ENCODE results near the gene PEAR1.
A peak's percentile ranks its signal among the peaks of the same experiment; 100 is the strongest.

The PEAR1 gene

GRCh38 chr1:156881663-156882062 is 11.9 kb upstream of the PEAR1 start:
- no peak for DNase-seq (ENCODE audit: low read depth in 2 of 2)

GRCh38 chr1:156882543-156882942 is 11.0 kb upstream of the PEAR1 start:
- no peak for DNase-seq (ENCODE audit: low read depth in 2 of 2)

GRCh38 chr1:156883919-156884318 is 9.6 kb upstream of the PEAR1 start:
- no peak for DNase-seq (ENCODE audit: low read depth in 2 of 2)

GRCh38 chr1:156884560-156885184 is 8.8 kb upstream of the PEAR1 start:
- no peak for DNase-seq (ENCODE audit: low read depth in 2 of 2)

- no peak for DNase-seq (ENCODE audit: low read depth in 2 of 2)
These were observed 8.2 kb upstream of the PEAR1 start for GRCh38 chr1:156885314-156885713.

- DNase-seq (ENCODE audit: low read depth in 2 of 2), result no peak
These were observed 7.6 kb upstream of the PEAR1 start for GRCh38 chr1:156885880-156886355.

GRCh38 chr1:156886583-156887281 is 6.8 kb upstream of the PEAR1 start:
- no peak for DNase-seq (ENCODE audit: low read depth in 2 of 2)

GRCh38 chr1:156887317-156887716 is 6.2 kb upstream of the PEAR1 start:
- DNase-seq (ENCODE audit: low read depth in 2 of 2), result no peak

- no peak for DNase-seq (ENCODE audit: low read depth in 2 of 2)
These were observed 5.8 kb upstream of the PEAR1 start for GRCh38 chr1:156887734-156888133.

GRCh38 chr1:156889802-156890580 is 3.5 kb upstream of the PEAR1 start:
- DNase-seq (ENCODE audit: low read depth in 2 of 2), result peak; percentile 38 to 63

- DNase-seq (ENCODE audit: low read depth in 2 of 2), result peak; percentile 78 to 87
These were observed 1.1 kb upstream of the PEAR1 start for GRCh38 chr1:156892190-156893047.

GRCh38 chr1:156894001-156894400 is 483 bp downstream of the PEAR1 start:
- no peak for DNase-seq (ENCODE audit: low read depth in 2 of 2)

- DNase-seq (ENCODE audit: low read depth in 2 of 2), result no peak
These were observed 1.4 kb downstream of the PEAR1 start for GRCh38 chr1:156894711-156895454.

- no peak for DNase-seq (ENCODE audit: low read depth in 2 of 2)
These were observed 1.9 kb downstream of the PEAR1 start for GRCh38 chr1:156895455-156895812.

GRCh38 chr1:156895927-156896326 is 2.4 kb downstream of the PEAR1 start:
- DNase-seq (ENCODE audit: low read depth in 2 of 2), result no peak

GRCh38 chr1:156896490-156897033 is 3.0 kb downstream of the PEAR1 start:
- DNase-seq (ENCODE audit: low read depth in 2 of 2), result no peak

GRCh38 chr1:156897078-156897825 is 3.7 kb downstream of the PEAR1 start:
- no peak for DNase-seq (ENCODE audit: low read depth in 2 of 2)

- no peak for DNase-seq (ENCODE audit: low read depth in 2 of 2)
These were observed 4.6 kb downstream of the PEAR1 start for GRCh38 chr1:156898161-156898566.

GRCh38 chr1:156898971-156899664 is 5.6 kb downstream of the PEAR1 start:
- no peak for DNase-seq (ENCODE audit: low read depth in 2 of 2)
